Measurements from ENCODE around the gene POLR3B.

The POLR3B gene

DNA sequence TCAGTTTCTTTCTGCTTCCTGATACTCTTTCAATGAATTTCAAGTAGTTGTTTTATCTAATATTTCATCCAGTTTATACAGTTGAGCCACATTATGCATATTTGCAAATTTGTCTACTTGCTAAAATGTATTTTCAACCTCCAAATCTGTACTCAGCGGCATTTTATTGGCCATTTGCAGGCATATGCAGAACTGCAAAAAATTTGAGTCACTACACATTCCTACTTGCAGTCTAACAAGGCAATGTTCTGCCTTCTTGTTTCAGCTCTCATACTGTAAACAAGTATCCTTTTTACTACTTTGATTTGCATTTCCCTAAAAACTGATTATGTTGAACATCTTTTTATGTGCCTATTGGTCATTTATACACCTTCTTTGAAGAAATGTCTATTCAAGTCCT is 55.0 kb downstream of the POLR3B start:
- in situ Hi-C loops (cut with MboI; ENCODE audit: low sequenced_read_pairs), result no loop called here
- H3K4me1 ChIP-seq, result peaks cover 4% of the 10 kb centered on the region
- no peak for DNase-seq (ENCODE audit: low spot score in 2 of 2)
- no peaks in the 10 kb centered on the region for H3K27me3 ChIP-seq (ENCODE audit: low read depth)
- no peaks in the 10 kb centered on the region for H3K9me3 ChIP-seq
- peaks cover 3% of the 10 kb centered on the region for H3K36me3 ChIP-seq (replicated peaks)
- no peak overlapping the region for H3K4me3 ChIP-seq

GRCh38 chr12:106415134-106415533 is 57.6 kb downstream of the POLR3B start:
- Histone ChIP-seq H3K27me3 (ENCODE audit: low read depth) (no peaks in the 10 kb centered on the region), H3K4me3 (no peak overlapping the region), H3K36me3 (replicated peaks) (peaks cover 3% of the 10 kb centered on the region), H3K4me1 (peaks cover 21% of the 10 kb centered on the region), H3K9me3 (no peaks in the 10 kb centered on the region)
- in situ Hi-C loops (cut with MboI; ENCODE audit: low sequenced_read_pairs), result no loop called here
- DNase-seq (ENCODE audit: low spot score in 2 of 2), result no peak

- Histone ChIP-seq H3K9me3 (no peaks in the 10 kb centered on the region), H3K27me3 (ENCODE audit: low read depth) (no peaks in the 10 kb centered on the region), H3K4me3 (no peak overlapping the region), H3K36me3 (replicated peaks) (peaks cover 3% of the 10 kb centered on the region), H3K4me1 (peaks cover 21% of the 10 kb centered on the region)
- peak; percentile 5 to 43 for DNase-seq (ENCODE audit: low spot score in 2 of 2)
- in situ Hi-C loops (cut with MboI; ENCODE audit: low sequenced_read_pairs), result no loop called here
These were observed 58.7 kb downstream of the POLR3B start for GRCh38 chr12:106416273-106416672.

DNA sequence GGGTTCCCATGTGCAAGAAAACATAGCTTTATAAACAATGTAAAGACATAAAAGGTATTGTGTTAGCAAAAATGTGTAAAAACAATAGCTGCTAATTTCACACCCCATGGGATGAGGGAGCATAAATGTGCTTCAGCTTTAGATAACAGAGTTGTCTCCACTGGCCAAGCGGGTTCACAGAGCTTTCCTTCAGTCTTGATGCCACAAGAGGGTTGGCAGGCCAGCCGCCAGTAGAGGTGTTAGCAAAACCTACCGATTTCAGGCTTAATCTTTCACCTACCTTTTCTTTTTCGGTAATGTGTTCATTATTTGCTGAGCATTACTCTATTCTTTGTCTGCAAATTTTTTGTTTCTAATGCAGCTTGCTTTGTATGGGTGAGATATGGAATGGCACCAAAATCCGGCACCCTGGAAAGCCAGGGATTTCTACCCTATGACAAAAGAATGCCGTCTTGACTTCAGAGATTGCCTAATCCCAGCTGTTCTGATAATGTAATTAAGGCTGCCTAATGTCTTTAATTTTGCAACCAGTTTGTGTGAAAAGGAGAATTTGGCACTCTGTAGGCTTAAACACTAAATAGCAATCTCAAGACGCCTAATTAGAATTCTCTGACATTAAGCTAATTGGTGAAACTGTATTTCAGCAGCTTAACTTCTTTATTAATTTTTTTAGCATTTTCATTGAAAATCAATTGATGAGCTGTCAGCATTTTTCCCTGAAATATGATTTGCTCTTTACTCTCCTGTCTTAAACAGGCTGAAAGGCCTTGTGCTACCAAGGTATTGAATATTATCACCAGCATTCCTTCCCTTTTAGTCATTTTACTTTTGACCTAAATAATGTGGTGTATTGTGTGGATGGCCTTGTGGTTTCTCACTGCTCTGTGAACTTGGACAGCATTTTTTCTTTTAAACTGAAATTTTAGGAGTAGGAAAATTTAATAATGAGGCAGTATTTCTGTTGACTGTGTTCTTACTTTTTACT is 60.7 kb downstream of the POLR3B start:
- H3K4me1 ChIP-seq, result peaks cover 20% of the 10 kb centered on the region
- no peak overlapping the region for H3K4me3 ChIP-seq
- peak; percentile 10 to 23 for DNase-seq (ENCODE audit: low spot score in 2 of 2)
- H3K36me3 ChIP-seq (replicated peaks), result no peaks in the 10 kb centered on the region
- in situ Hi-C loops (cut with MboI; ENCODE audit: low sequenced_read_pairs), result no loop called here
- no peaks in the 10 kb centered on the region for H3K27me3 ChIP-seq (ENCODE audit: low read depth)
- no peaks in the 10 kb centered on the region for H3K9me3 ChIP-seq

GRCh38 chr12:106418970-106419369 is 61.4 kb downstream of the POLR3B start:
- Histone ChIP-seq H3K4me3 (no peak overlapping the region), H3K4me1 (peaks cover 17% of the 10 kb centered on the region), H3K9me3 (no peaks in the 10 kb centered on the region), H3K27me3 (ENCODE audit: low read depth) (no peaks in the 10 kb centered on the region), H3K36me3 (replicated peaks) (no peaks in the 10 kb centered on the region)
- in situ Hi-C loops (cut with MboI; ENCODE audit: low sequenced_read_pairs), result no loop called here
- DNase-seq (ENCODE audit: low spot score in 2 of 2), result no peak

DNA sequence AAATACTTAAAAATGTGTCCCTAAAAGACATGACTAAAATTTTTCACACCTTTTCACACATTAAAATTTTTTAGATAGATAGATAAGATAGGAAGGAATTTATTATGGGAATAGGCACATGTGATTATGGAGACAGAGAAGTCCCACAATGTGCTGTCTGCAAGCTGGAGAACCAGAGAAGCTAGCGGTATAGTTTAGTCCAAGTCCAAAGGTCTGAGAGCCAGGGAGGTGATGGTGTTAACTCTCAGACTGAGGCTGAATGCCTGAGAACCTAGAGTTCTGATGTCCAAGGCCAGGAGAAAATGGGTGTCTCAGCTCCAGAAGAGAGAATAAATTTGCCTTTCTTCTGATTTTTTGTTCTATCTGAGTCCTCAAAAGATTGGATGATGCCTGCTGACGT is 65.7 kb downstream of the POLR3B start:
- no peaks in the 10 kb centered on the region for H3K27me3 ChIP-seq (ENCODE audit: low read depth)
- in situ Hi-C loops (cut with MboI; ENCODE audit: low sequenced_read_pairs), result no loop called here
- H3K36me3 ChIP-seq (replicated peaks), result no peaks in the 10 kb centered on the region; the same call in 1 of the 2 replicates
- no peaks in the 10 kb centered on the region for H3K9me3 ChIP-seq
- H3K4me3 ChIP-seq, result no peak overlapping the region
- H3K4me1 ChIP-seq, result peaks cover 9% of the 10 kb centered on the region
- DNase-seq (ENCODE audit: low spot score in 2 of 2), result no peak

DNA sequence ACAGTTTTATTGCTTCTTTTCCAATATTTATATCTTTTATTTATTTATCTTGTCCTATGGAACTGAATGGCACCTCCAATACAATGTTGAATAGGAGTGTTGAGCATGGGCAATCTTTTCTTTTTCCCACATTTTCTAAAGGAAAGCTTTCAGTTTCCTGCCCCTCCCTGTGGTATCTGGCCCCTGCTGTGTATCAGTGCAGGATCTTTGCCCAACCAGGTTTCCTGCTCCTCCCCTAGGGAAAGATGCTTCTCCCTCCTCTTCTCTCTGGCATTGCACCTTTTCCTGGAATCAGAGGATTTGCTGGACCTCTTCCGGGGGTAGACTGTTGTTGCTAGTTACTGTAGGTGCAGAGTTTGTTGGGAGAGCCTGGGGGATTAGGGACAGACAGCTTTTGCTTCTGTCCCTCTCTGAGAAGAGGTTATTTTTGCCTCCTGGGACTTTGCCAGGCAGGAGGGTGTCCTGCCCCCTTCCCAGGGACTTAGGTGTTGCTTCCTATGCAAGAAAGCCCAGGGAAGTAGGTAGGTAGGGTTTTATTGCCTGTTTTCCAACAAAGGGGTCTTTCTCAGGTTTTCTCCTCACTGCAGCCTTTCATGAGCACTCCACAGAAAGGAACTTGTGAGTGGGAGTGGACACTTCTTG is 67.6 kb downstream of the POLR3B start:
- Histone ChIP-seq H3K36me3 (replicated peaks) (no peaks in the 10 kb centered on the region; the same call in 1 of the 2 replicates), H3K9me3 (no peaks in the 10 kb centered on the region), H3K27me3 (ENCODE audit: low read depth) (no peaks in the 10 kb centered on the region), H3K4me3 (no peak overlapping the region), H3K4me1 (no peaks in the 10 kb centered on the region)
- no peak for DNase-seq (ENCODE audit: low spot score in 2 of 2)
- in situ Hi-C loops (cut with MboI; ENCODE audit: low sequenced_read_pairs), result no loop called here

DNA sequence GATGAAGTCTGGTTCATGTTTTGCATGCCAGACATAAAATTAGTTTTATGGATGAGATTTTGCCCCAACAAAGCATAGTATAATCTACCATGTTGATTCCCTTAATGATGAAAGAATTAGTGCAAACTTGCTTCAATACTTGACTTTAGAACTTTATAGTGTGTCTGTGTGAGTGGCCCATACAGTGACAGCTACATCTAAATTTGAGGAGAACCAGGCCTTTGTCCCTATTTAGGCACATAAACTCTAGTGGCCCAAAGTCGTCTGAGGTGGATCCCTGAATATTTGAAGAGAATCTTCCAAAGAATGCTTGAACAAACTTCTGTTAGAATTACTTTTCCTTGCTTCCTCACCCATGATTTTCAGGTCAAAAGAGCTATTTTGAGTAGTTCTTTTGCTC is 70.4 kb downstream of the POLR3B start:
- Histone ChIP-seq H3K9me3 (no peaks in the 10 kb centered on the region), H3K4me1 (no peaks in the 10 kb centered on the region), H3K4me3 (no peak overlapping the region), H3K36me3 (replicated peaks) (peaks cover 6% of the 10 kb centered on the region), H3K27me3 (ENCODE audit: low read depth) (no peaks in the 10 kb centered on the region)
- DNase-seq (ENCODE audit: low spot score in 2 of 2), result no peak
- in situ Hi-C loops (cut with MboI; ENCODE audit: low sequenced_read_pairs), result no loop called here

GRCh38 chr12:106428384-106428783 is 70.8 kb downstream of the POLR3B start:
- Histone ChIP-seq H3K36me3 (replicated peaks) (peaks cover 6% of the 10 kb centered on the region), H3K4me3 (no peak overlapping the region), H3K4me1 (no peaks in the 10 kb centered on the region), H3K9me3 (no peaks in the 10 kb centered on the region), H3K27me3 (ENCODE audit: low read depth) (no peaks in the 10 kb centered on the region)
- in situ Hi-C loops (cut with MboI; ENCODE audit: low sequenced_read_pairs), result no loop called here
- no peak for DNase-seq (ENCODE audit: low spot score in 2 of 2)

- H3K4me1 ChIP-seq, result no peaks in the 10 kb centered on the region
- in situ Hi-C loops (cut with MboI; ENCODE audit: low sequenced_read_pairs), result no loop called here
- no peak overlapping the region for H3K4me3 ChIP-seq
- no peaks in the 10 kb centered on the region for H3K9me3 ChIP-seq
- DNase-seq (ENCODE audit: low spot score in 2 of 2), result no peak
- H3K27me3 ChIP-seq (ENCODE audit: low read depth), result no peaks in the 10 kb centered on the region
- peaks cover 6% of the 10 kb centered on the region for H3K36me3 ChIP-seq (replicated peaks)
These were observed 71.5 kb downstream of the POLR3B start for GRCh38 chr12:106429043-106429552.

GRCh38 chr12:106429636-106430035 is 72.1 kb downstream of the POLR3B start:
- in situ Hi-C loops (cut with MboI; ENCODE audit: low sequenced_read_pairs), result no loop called here
- Histone ChIP-seq H3K4me1 (no peaks in the 10 kb centered on the region), H3K27me3 (ENCODE audit: low read depth) (no peaks in the 10 kb centered on the region), H3K9me3 (no peaks in the 10 kb centered on the region), H3K36me3 (replicated peaks) (peaks cover 6% of the 10 kb centered on the region), H3K4me3 (no peak overlapping the region)
- no peak for DNase-seq (ENCODE audit: low spot score in 2 of 2)

- in situ Hi-C loops (cut with MboI; ENCODE audit: low sequenced_read_pairs), result no loop called here
- no peaks in the 10 kb centered on the region for H3K9me3 ChIP-seq
- no peak for DNase-seq (ENCODE audit: low spot score in 2 of 2)
- H3K27me3 ChIP-seq (ENCODE audit: low read depth), result no peaks in the 10 kb centered on the region
- peaks cover 7% of the 10 kb centered on the region for H3K36me3 ChIP-seq (replicated peaks)
- no peaks in the 10 kb centered on the region for H3K4me1 ChIP-seq
- H3K4me3 ChIP-seq, result no peak overlapping the region
These were observed 74.4 kb downstream of the POLR3B start for GRCh38 chr12:106431839-106432411.

DNA sequence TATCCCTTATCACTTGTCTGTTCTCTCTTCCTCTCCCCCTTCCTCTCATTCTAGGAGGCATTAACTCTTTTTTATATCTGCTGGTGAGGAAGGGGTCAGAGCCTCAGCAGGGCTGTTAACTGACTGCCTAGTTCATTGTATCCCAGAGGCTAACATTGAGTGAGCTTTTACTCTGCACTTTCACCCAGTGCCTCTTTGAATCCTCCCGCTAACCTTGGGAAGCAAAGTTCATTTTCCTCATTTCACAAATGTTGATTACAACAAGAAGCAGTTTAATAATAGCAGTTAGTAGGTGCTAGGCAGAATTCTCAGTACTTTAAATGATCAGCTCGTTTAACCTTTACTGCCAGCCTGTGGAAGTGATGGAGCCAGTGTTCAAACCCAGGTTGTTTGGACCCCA is 75.5 kb downstream of the POLR3B start:
- Histone ChIP-seq H3K9me3 (no peaks in the 10 kb centered on the region), H3K27me3 (ENCODE audit: low read depth) (no peaks in the 10 kb centered on the region), H3K4me1 (no peaks in the 10 kb centered on the region), H3K4me3 (no peak overlapping the region), H3K36me3 (replicated peaks) (peaks cover 19% of the 10 kb centered on the region)
- in situ Hi-C loops (cut with MboI; ENCODE audit: low sequenced_read_pairs), result no loop called here
- DNase-seq (ENCODE audit: low spot score in 2 of 2), result no peak

GRCh38 chr12:106434526-106434925 is 77.0 kb downstream of the POLR3B start:
- Histone ChIP-seq H3K4me1 (no peaks in the 10 kb centered on the region), H3K36me3 (replicated peaks) (peaks cover 19% of the 10 kb centered on the region), H3K27me3 (ENCODE audit: low read depth) (no peaks in the 10 kb centered on the region), H3K4me3 (no peak overlapping the region), H3K9me3 (no peaks in the 10 kb centered on the region)
- no peak for DNase-seq (ENCODE audit: low spot score in 2 of 2)
- in situ Hi-C loops (cut with MboI; ENCODE audit: low sequenced_read_pairs), result no loop called here
